Activated CD4-positive, alpha-beta memory T cell treated with anti-CD3 and anti-CD28 coated beads, Interleukin-2, amount 10 ng/mL, durations not matched to agents 7 days and 5 days (primary cell): ENCODE results near the gene FBXL7. TPM values are rescaled to one million over a fixed set of nuclear protein-coding genes. Genes with fewer than 3 reads are reported as not detected.

Source experiments
- CTCF ChIA-PET: fragments of 350-600 bp; sonication (Branson Sonifier 250); formaldehyde crosslinking; loops from one replicate; lab custom pipeline; 2021; ENCODE audit warnings: antibody characterized with exemption, inconsistent platforms; lab: Charles Lee
- POLR2A ChIA-PET: fragments of 350-600 bp; sonication (Branson Sonifier 250); formaldehyde crosslinking; loops from one replicate; lab custom pipeline; 2021; ENCODE audit warnings: antibody characterized with exemption; lab: Charles Lee
- DNase-seq: peaks from one replicate; pipeline ENCODE4 v3.0.0-alpha.2; 2020
- H3K27ac Mint-ChIP-seq: one replicate; pipeline ENCODE4 v1.8.0; 2021; ENCODE audit warnings: mild to moderate bottlenecking, mixed read lengths
- H3K27me3 Mint-ChIP-seq: one replicate; pipeline ENCODE4 v1.8.0; 2021; ENCODE audit warnings: mixed read lengths
- H3K36me3 Mint-ChIP-seq: one replicate; pipeline ENCODE4 v1.8.0; 2021; ENCODE audit warnings: low read depth, mixed read lengths
- H3K4me1 Mint-ChIP-seq: one replicate; pipeline ENCODE4 v1.8.0; 2021; ENCODE audit warnings: mixed read lengths
- H3K4me3 Mint-ChIP-seq: one replicate; pipeline ENCODE4 v1.8.0; 2021; ENCODE audit warnings: mild to moderate bottlenecking, mixed read lengths
- H3K9me3 Mint-ChIP-seq: one replicate; pipeline ENCODE4 v1.8.0; 2021; ENCODE audit warnings: mixed read lengths
- total RNA-seq, 2 experiments: library from RNA; stranded (reverse); gene quantifications; one replicate each; pipeline ENCODE4 v1.2.3, GENCODE V29; 2021

Gene FBXL7
- total RNA-seq, 2 experiments from 2014 or later: not detected

DNA sequence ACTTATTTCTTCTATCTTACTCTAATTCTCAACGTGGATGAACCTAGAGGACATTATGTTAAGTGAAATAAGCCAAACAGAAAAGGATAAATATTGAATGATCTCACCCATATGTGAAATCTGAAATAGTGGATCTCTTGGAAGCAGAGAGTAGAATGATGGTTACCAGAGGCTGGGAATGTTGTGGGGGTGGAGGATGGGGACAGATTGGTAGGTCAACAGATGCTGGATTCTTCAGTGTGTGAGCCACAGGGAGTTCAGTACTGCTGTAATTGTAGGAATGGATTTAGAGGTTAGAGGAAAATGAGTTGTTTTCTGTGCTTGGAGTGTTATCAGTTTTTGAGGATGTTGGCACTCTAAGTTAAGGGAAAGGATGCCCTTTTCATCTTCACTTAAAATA lies 190.6 kb downstream of the FBXL7 start:
- H3K4me1 Mint-ChIP-seq: no peaks in the 10 kb centered on the region
- CTCF ChIA-PET: no interaction called here
- H3K27ac Mint-ChIP-seq: no peak overlapping the region
- H3K4me3 Mint-ChIP-seq: no peak overlapping the region
- H3K36me3 Mint-ChIP-seq: no peaks in the 10 kb centered on the region
- H3K9me3 Mint-ChIP-seq: peaks cover 8% of the 10 kb centered on the region
- no peaks in the 10 kb centered on the region for H3K27me3 Mint-ChIP-seq
- DNase-seq: no peak
- POLR2A ChIA-PET: no interaction called here

DNA sequence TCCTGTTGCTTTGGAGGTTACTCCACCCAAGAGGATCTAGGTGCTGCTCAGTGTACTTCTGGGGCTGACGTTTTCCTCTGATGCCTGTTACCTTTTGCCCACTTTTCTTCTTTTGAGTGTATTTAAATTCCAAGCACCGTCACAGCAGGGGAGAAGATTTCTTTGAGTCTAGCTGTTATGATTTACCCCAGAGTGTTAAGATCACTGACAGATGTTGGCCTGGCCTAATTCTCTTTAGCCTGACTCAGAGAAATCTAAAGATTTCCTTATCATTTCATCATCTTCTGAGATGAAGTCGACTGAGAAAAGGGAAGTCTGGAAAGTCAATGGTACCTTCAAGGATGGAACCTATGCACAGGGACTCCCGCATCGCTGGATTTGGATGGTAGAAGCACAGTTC lies 191.5 kb downstream of the FBXL7 start:
- H3K4me3 Mint-ChIP-seq: no peak overlapping the region
- H3K9me3 Mint-ChIP-seq: peaks cover 8% of the 10 kb centered on the region
- H3K4me1 Mint-ChIP-seq: no peaks in the 10 kb centered on the region
- CTCF ChIA-PET: no interaction called here
- no peak for DNase-seq
- no peak overlapping the region for H3K27ac Mint-ChIP-seq
- POLR2A ChIA-PET: no interaction called here
- no peaks in the 10 kb centered on the region for H3K36me3 Mint-ChIP-seq
- no peaks in the 10 kb centered on the region for H3K27me3 Mint-ChIP-seq

DNA sequence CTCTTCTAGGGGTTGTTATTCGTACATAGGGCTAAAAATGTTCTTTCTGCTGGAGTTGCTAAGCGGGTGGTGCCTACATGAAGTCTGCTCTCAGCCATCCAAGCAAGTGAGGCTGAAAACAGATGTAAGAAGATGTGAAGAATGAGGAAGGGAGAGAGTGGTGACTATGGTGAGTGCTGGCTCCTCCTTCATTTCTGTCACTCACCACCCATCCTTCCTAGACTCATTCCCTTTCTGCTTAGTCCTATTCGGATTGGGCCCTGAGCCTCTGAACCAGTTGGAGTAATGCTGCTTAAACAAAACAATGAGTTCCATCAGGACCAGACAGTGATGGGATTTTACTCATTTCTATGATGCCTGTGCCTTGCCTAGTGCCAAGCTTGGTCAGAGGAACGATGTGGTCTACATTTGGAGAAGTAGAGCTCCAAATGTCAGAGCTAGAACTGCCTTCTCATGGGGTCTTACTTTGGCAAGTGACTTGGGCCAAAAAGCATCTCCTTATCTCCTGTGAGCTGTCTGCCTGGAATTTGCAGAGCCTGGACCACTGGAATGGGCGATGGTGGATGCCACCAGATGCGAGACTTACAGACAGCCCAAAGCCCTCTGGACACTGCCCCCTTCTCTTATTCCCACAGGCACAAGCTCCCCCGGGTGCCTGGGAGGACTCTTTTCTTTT lies 192.9 kb downstream of the FBXL7 start:
- no peaks in the 10 kb centered on the region for H3K36me3 Mint-ChIP-seq
- ChIA-PET CTCF (no interaction called here), POLR2A (no interaction called here)

DNA sequence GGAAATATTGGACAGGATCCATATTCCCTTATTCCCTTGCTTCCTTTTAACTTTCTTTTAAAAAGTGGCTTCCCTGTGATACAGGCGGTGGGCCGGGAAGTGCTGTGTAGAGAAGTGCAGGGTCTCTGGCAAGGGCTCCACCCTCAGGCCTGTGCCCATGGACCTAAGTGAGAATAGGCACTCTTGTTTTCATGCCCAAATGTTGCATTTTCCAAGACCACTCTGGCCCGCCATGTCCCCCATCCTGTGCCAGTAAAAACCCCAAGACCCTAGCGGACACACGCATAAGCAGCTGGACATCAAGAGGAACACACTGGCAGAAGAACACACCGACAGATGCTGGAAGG lies 193.4 kb downstream of the FBXL7 start:
- no peaks in the 10 kb centered on the region for H3K27me3 Mint-ChIP-seq
- no peak for DNase-seq
- CTCF ChIA-PET: no interaction called here
- no peak overlapping the region for H3K4me3 Mint-ChIP-seq
- H3K27ac Mint-ChIP-seq: no peak overlapping the region
- H3K36me3 Mint-ChIP-seq: no peaks in the 10 kb centered on the region
- H3K9me3 Mint-ChIP-seq: peaks cover 8% of the 10 kb centered on the region
- H3K4me1 Mint-ChIP-seq: no peaks in the 10 kb centered on the region
- POLR2A ChIA-PET: no interaction called here

More for the DNA sequence above, 192.9 kb downstream of the FBXL7 start:
- peaks cover 8% of the 10 kb centered on the region for H3K9me3 Mint-ChIP-seq
- no peak overlapping the region for H3K4me3 Mint-ChIP-seq
- no peak overlapping the region for H3K27ac Mint-ChIP-seq
- DNase-seq: no peak
- no peaks in the 10 kb centered on the region for H3K4me1 Mint-ChIP-seq
- H3K27me3 Mint-ChIP-seq: no peaks in the 10 kb centered on the region

DNA sequence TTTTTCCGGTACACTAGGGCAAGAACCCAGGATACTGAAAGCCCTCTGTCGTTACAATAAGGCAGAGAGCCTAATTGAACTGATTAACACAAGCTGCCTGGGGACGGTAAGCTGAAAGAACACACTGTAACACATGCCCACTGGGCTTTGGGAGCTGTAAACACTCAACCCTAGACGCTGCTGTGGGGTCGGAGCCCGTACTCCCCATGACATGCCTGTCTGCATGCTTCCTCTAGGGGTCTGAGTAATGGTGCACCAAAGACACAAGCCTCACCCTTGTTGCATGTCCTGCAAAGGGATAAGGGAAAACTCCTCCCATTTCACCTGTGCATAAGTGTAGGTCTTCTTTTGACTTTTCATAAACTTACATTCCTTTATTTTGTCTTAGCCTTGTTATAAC lies 194.0 kb downstream of the FBXL7 start:
- H3K27ac Mint-ChIP-seq: no peak overlapping the region
- H3K9me3 Mint-ChIP-seq: peaks cover 8% of the 10 kb centered on the region
- DNase-seq: no peak
- H3K4me1 Mint-ChIP-seq: no peaks in the 10 kb centered on the region
- no peak overlapping the region for H3K4me3 Mint-ChIP-seq
- ChIA-PET CTCF (no interaction called here), POLR2A (no interaction called here)
- no peaks in the 10 kb centered on the region for H3K36me3 Mint-ChIP-seq
- no peaks in the 10 kb centered on the region for H3K27me3 Mint-ChIP-seq

DNA sequence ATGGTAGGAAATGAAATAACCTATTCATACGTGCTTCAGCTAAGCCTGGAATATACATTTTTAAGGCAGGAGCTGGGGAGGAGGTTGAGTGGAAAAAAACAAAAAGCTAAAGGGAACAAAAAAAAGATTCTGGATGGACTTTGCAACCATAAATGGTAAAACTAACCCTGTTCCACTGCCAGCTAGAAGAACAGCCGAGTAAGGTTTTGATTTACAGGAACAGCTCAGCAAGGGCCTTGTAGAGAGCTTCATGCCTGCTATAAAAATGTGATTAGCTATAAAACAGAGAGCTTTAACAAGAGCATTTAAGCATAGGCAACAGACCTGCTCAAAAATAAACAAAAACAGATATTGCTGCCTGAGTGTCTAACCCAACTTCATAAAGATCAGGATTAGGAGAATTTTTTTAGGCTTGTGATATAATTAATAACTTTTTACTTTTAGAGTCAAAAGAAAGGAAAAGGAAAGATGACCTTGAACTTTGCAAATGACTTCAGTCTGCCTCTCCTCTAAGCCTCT lies 194.8 kb downstream of the FBXL7 start:
- no peak for DNase-seq
- Mint-ChIP-seq H3K36me3 (no peaks in the 10 kb centered on the region), H3K4me3 (no peak overlapping the region), H3K4me1 (no peaks in the 10 kb centered on the region), H3K27ac (no peak overlapping the region), H3K27me3 (no peaks in the 10 kb centered on the region), H3K9me3 (peaks cover 8% of the 10 kb centered on the region)
- ChIA-PET CTCF (no interaction called here), POLR2A (no interaction called here)

DNA sequence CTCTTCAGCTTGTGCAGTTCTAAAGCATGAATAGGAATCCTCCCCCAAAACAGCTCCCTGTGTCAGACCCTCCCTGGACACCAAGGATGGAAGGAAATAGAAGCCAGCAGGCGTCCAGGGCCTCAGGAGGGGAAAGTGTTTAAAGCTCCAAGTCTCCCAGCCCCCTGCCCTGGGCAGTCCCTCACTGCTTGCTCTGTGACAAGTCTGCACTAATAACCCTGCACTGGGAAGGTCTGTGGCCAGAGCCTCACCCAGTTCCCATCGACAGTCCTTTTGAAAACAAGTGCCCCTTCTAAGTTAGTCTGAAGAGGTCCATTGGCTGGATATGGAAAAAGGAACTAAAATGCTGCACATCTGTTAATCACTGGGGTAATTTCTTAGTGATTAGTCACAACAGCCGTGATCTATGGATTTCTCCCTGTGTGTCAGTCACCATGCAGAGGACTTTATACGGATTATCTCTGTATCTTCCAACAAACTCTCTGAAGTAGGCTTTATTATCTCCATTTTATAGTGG lies 195.3 kb downstream of the FBXL7 start:
- H3K4me3 Mint-ChIP-seq: no peak overlapping the region
- ChIA-PET CTCF (no interaction called here), POLR2A (no interaction called here)
- H3K36me3 Mint-ChIP-seq: no peaks in the 10 kb centered on the region
- H3K9me3 Mint-ChIP-seq: peaks cover 8% of the 10 kb centered on the region
- H3K27ac Mint-ChIP-seq: no peak overlapping the region
- no peaks in the 10 kb centered on the region for H3K4me1 Mint-ChIP-seq
- DNase-seq: no peak
- no peaks in the 10 kb centered on the region for H3K27me3 Mint-ChIP-seq

DNA sequence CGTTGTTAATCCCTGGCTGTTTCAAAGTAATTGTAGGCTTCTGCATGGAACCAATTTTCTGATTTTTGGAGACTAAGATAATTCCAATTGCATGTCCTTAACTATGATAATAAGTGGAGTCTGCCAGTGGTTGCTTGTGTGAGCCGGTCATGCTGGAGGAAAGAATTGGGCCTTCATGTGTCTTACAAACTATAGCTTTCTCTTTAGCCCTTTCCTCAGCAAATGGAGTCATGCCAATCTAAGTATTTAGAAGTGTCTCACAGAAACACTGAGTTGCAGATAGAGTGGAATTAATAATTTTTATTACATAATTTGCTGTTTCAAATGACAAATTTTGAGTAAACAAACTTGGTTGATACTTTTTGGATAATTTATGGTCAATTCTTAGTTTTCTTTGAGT lies 200.4 kb downstream of the FBXL7 start:
- Mint-ChIP-seq H3K9me3 (peaks cover 3% of the 10 kb centered on the region), H3K4me3 (no peak overlapping the region), H3K27me3 (no peaks in the 10 kb centered on the region), H3K36me3 (no peaks in the 10 kb centered on the region), H3K27ac (no peak overlapping the region), H3K4me1 (no peaks in the 10 kb centered on the region)
- ChIA-PET POLR2A (no interaction called here), CTCF (no interaction called here)
- DNase-seq: no peak

DNA sequence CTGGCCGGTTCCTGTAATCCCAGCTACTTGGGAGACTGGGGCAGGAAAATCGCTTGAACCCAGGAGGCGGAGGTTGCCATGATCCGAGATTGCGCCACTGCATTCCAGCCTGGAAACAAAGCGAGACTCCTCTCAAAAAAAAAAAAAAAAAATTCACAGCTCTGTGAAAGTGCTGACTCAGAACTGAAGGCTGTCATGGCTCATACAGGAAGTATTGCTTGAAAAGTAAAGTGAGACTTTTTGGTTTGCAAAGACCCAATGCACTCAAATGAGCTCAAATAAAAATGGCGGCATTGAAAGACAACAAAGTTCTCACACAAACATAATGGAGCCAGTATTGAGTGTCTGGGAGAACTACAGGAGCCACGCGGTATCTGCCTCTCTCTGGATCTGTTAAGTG lies 202.1 kb downstream of the FBXL7 start:
- no peaks in the 10 kb centered on the region for H3K27me3 Mint-ChIP-seq
- H3K4me1 Mint-ChIP-seq: no peaks in the 10 kb centered on the region
- DNase-seq: no peak
- no peak overlapping the region for H3K27ac Mint-ChIP-seq
- H3K9me3 Mint-ChIP-seq: peaks cover 3% of the 10 kb centered on the region
- CTCF ChIA-PET: no interaction called here
- H3K36me3 Mint-ChIP-seq: no peaks in the 10 kb centered on the region
- POLR2A ChIA-PET: no interaction called here
- H3K4me3 Mint-ChIP-seq: no peak overlapping the region

DNA sequence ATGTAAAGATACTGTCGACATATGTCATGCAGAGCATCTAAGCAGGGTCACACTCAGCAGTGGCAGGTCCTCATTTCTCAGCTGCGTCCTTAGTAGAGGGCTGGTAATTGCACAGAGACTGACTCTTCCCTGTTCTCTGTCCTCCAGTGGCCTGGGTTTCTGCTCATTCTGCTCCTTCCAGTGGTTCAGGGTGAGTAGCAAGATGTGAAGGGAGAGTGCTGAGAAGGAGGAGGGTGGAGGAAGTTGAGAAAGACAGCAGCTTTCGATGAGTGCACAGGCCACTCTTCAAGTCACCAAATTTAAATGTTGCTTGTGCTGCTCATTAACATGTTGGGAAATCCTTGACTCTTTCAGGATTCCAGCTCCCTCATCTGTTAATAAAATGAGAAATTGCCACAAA lies 203.9 kb downstream of the FBXL7 start:
- no peak for DNase-seq
- ChIA-PET CTCF (no interaction called here), POLR2A (no interaction called here)
- H3K4me3 Mint-ChIP-seq: no peak overlapping the region
- H3K27ac Mint-ChIP-seq: no peak overlapping the region
- peaks cover 3% of the 10 kb centered on the region for H3K9me3 Mint-ChIP-seq
- H3K4me1 Mint-ChIP-seq: no peaks in the 10 kb centered on the region
- no peaks in the 10 kb centered on the region for H3K36me3 Mint-ChIP-seq
- H3K27me3 Mint-ChIP-seq: no peaks in the 10 kb centered on the region

DNA sequence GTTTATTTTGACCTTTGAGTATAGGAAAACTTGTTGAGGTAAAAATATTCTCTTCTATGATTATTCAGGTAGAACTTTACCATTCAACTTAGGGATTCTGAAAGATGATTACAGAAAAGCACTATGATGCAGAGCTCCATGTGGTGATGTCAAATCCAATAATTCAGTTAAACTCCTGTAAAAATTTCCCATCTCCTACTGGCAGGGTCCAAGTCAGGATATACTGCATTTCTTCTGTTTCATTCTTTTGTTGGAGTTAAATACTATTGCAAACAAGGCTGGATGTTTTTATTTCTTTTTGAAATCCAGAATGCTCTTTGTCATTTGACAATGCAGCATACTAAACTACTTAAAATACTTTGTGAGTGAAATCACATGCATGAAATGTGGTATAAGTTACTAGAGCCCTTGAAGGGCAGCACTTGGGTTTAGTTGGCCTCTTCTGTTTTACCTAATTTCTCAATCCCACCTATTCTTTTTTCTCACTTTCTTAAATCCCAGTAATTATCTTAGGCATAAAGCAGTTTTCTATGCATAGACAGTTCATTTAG lies 204.5 kb downstream of the FBXL7 start:
- H3K9me3 Mint-ChIP-seq: peaks cover 3% of the 10 kb centered on the region
- no peak for DNase-seq
- ChIA-PET POLR2A (no interaction called here), CTCF (no interaction called here)
- H3K27me3 Mint-ChIP-seq: no peaks in the 10 kb centered on the region
- H3K36me3 Mint-ChIP-seq: no peaks in the 10 kb centered on the region
- no peak overlapping the region for H3K4me3 Mint-ChIP-seq
- H3K4me1 Mint-ChIP-seq: no peaks in the 10 kb centered on the region
- H3K27ac Mint-ChIP-seq: no peak overlapping the region

DNA sequence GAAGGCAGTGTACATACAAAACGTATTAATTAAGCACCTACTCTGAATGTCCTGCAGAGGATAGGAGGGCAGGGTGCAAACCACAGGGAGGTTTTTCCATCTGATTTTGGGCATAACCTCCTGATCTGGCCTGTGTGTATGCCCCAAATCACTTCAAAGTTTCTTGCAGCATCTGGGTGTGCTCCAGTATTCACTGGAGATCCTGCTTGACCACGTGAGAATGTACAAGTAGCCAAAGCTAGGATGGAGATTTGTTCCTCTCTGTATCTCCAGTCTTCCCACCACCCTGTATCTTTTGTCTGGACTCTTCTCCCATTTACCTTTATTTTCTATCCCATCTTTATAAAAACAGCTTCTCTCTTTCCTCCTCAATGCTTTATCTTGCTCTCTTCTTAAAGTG lies 207.7 kb downstream of the FBXL7 start:
- ChIA-PET POLR2A (no interaction called here), CTCF (no interaction called here)
- H3K27me3 Mint-ChIP-seq: no peaks in the 10 kb centered on the region
- H3K9me3 Mint-ChIP-seq: no peaks in the 10 kb centered on the region
- no peak overlapping the region for H3K27ac Mint-ChIP-seq
- H3K4me3 Mint-ChIP-seq: no peak overlapping the region
- no peaks in the 10 kb centered on the region for H3K36me3 Mint-ChIP-seq
- no peak for DNase-seq
- no peaks in the 10 kb centered on the region for H3K4me1 Mint-ChIP-seq

DNA sequence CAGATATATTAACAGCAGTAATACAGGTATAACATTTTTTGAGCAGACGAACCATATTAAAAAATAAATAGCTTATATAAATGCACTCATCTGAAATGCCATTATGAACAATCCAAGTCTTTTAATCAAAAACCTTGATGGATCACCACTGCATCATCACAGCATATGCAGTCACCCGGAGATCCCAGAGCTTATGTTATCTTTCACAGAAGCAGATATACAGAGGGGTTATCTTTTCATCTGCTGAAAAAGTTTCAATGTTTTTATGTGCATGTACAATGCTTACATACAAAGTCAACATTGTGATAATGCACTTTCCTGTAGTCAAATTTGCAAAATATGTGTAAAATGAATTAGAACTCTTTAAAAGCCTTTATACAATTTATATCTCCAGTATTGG lies 211.9 kb downstream of the FBXL7 start:
- H3K36me3 Mint-ChIP-seq: no peaks in the 10 kb centered on the region
- ChIA-PET CTCF (no interaction called here), POLR2A (no interaction called here)
- no peaks in the 10 kb centered on the region for H3K9me3 Mint-ChIP-seq
- H3K4me1 Mint-ChIP-seq: no peaks in the 10 kb centered on the region
- no peak overlapping the region for H3K27ac Mint-ChIP-seq
- H3K4me3 Mint-ChIP-seq: no peak overlapping the region
- DNase-seq: no peak
- no peaks in the 10 kb centered on the region for H3K27me3 Mint-ChIP-seq

DNA sequence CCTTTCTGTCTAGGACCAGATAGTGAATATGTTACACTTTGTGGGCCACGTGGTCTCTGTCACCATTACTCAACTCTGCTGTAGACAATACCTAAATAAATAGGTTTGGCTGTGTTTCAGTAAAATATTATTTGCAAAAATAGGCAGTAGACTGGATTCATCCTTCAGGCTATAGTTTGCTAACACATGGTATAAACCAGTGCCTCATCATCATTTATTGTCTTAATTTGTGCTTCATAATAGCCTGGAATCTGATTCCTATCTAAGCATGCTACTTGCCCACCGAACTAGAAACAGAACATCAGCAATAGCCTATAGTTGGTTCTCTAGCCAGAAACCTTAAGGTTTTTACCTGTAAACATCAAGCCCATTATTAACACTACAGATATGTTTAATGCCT lies 215.6 kb downstream of the FBXL7 start:
- Mint-ChIP-seq H3K9me3 (no peaks in the 10 kb centered on the region), H3K4me3 (no peak overlapping the region), H3K27me3 (no peaks in the 10 kb centered on the region), H3K36me3 (no peaks in the 10 kb centered on the region), H3K27ac (no peak overlapping the region), H3K4me1 (no peaks in the 10 kb centered on the region)
- ChIA-PET CTCF (no interaction called here), POLR2A (no interaction called here)
- no peak for DNase-seq
